NCI-H1436 (cell line): ENCODE data around the gene SCN5A.

Source experiments
- DNase-seq: peaks from one replicate; lab custom pipeline; 2025; lab: John Stamatoyannopoulos, UW

Gene SCN5A

DNA sequence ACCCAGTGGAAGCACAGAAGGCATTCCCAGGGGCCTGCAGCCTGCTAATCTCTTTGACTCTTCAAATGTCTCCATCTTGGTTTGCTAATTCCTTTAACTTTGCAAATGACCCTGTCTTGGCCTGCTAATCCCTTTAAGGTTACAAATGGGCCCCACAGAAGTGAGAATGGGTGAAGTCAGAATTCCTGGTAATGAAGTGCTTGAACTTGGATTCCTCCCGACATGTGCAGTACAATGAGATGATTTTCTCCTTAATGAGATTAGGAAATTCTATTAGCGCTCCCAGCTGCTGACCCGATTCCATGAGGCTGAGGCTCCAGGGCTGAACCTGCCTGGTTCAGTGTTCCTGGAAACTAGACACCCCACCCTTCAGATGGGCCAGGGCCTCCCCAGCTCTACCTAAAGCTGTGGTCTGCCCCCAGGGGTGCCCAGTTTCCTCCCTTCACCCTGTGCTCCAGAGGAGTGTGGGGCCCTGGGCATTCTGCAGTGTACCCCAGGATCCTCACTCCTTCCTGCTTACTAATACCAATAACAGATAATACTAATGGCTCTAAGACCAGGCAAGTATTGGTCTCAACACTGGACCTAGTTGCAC, 47.4 kb downstream of the SCN5A start:
- no peak for DNase-seq

DNA sequence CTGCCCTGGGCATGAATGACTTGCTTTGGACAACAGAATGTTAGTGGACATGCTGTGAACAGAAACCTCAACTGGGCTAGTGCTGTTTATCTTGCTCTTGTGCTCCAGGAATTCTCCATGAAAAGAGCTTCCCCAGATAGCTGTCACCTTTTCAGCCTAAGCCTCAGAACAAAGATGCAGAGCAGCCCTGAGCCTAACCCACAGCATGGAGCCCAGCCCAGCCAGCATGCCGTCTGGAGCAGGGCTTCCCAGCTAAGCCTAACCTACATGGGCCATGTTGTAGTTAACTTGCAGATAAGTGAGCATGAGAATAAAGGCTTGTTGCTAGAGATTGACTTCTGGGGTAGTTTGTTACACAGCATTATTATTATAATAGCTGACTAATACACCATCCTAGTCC, 48.9 kb downstream of the SCN5A start:
- DNase-seq = no peak

DNA sequence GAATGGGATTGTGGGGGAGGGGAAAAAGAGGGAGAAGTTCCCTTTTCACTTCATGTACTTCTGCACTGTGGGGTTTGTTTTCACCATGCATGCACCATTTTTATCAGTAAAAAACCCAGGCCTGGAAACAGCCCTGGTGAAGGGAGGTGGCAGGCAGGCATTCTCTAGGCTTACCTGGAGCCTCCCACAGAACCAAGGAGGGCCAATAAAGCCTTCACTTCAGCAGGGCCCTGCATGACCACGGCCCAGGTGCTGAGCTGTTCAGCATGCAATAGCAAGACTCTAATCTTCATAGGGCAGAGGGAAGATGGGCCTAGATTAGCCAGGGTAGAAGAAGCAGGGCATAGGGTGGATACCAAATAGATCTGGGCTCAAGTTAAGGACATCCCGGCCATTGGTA, 49.6 kb downstream of the SCN5A start:
- no peak for DNase-seq

DNA sequence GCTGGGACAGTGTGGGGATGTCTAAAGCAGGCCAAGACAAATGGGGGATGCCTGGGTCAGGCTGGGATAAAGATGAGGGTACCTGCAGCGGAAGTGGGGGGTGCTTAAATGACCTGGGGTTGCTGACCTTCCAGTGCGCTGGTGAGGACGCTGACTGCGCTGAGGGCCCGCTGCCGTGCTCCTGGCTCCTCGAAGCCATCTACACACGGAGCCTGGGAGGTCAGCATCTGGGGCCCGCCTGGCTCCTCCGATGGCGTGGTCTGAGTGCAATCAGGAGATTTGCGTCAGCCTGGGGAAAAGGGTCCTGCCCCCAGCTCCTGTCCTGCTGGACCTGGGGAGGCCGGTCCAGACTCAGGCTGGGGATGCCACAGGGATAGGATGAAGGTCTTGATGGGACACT, 50.7 kb downstream of the SCN5A start:
- DNase-seq = no peak

DNA sequence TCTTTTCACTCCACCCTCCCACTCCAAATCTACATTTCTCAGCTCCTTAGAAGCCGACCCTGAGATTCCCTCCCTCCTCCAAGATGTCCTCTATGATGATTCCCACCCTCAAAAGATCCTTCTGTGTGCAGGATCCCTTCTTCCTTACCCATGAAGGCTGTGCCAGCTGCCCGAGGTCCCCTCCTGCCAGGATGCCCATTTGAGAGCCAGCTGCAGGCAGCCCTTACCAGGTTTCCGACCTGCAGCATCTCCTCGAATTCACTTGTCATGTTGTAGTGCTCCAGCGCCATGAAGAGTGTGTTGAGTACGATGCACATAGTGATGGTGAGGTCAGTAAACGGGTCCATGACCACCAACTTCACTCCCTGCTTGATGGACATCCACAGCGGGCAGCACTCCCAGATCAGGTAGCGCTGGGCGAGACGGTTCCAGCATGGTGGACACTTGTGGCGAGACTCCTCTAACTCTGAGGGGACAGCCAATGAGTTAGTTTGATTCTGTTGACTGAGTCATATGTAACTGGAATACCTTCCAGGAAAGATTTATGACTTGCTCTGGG, 51.9 kb downstream of the SCN5A start:
- no peak for DNase-seq

DNA sequence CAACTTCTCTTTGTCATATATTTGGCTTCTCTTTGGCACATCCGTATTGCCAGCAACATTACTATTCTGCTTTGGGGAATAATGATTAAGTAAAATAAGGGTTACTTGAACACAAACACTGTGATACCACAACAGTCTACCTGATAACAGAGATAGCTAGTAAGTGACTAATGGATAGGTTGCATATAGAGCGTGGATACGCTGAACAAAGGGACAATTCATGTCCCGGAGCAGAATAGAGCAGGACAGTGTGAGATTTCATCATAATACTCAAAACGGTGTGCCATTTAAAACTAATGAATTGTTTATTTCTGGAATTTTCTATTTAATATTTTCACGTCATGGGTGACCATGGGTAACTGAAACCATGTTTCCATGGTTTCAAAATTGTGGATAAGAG, 54.1 kb downstream of the SCN5A start:
- no peak for DNase-seq

DNA sequence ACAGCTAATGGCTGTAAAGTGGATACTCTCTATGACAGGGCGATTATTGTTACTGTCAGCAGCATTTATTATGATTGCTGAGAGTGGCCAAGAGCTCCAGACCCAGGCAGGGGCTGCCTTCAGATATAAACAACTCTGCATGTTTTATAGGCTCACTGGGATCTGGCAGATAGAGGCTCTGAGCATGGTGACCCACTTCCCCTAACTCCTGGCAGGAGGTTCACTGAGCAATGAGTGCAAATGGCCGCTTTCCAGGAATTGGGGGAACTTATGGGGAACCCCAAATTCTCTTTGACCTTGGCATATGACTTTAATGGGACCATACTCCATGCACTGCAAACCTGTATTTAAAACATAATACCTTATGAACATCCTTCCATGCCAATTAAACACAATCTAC, 59.0 kb downstream of the SCN5A start:
- DNase-seq = no peak

DNA sequence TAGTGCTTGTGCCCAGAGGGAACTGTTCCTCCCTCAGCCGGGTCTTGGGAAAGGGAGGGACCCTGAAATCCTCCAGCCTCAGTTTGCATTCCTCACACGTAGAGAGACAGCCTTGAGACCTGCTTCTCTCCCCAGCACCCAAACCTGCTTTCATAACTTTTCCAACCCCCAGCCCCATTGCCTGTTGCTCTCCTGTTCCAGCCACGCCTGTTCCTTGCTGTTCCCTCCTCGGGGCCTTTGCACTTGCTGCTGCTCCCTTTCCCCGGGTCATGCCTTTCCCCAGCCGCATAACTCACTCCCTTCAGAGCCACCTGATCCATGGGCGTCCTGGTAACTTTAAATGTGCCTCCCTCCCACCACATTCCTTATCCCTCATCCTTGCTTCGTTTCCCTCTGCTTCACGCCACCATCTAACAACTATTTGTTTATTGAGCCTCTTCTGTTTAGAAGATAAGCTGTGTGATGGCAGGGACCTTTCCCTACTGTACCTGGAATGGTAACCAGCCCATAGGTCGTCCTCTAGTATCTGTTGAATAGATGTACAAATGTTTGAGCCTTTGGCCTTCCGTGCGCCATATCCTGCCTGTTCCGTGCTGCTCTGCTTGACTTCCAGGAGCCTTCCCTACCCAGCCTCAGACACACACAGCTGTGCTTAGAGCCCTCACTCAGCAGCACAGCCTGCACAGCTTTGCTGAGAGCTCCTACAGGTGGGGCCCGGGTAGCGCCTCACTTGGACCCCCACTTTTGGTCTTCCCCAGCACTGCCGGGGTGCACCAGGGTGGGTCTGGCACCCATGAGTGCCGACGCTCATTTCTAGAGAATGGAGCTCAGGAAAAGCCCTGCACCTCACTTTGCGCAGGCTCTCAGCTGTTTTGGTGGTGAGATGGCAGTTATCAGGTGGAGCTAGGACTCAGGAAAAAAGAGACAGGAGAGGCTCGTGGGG, 60.2 kb downstream of the SCN5A start:
- DNase-seq = no peak

DNA sequence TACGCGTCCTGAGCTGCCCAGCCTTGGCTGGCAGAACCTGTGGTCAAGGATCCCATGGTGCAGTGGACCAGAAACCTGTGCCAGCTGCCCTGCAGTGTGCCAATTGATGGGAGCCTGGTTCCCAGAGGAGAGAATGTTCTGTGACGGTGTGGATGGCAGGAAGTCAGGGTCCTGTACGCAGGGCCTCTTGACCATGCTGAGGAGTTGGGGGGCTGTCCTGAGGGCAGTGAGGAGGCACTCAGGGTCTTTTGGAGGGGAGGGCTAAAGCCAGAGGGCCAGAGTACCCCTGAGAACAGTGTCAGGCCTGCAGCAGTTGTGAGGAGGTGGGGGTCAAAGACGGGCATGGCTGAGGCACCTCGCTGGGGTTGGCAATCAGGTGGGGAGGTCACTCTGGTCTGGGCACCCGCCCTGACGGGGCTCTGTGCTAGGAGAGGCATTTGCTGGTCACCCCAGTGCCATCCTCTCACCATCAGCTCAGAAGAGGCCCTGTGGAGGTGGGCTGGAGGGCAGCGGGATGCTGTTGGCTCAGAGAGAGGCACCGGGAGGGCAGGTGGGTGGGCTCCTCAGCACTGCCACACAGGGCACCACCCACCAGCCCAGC, 61.0 kb downstream of the SCN5A start:
- DNase-seq = no peak

DNA sequence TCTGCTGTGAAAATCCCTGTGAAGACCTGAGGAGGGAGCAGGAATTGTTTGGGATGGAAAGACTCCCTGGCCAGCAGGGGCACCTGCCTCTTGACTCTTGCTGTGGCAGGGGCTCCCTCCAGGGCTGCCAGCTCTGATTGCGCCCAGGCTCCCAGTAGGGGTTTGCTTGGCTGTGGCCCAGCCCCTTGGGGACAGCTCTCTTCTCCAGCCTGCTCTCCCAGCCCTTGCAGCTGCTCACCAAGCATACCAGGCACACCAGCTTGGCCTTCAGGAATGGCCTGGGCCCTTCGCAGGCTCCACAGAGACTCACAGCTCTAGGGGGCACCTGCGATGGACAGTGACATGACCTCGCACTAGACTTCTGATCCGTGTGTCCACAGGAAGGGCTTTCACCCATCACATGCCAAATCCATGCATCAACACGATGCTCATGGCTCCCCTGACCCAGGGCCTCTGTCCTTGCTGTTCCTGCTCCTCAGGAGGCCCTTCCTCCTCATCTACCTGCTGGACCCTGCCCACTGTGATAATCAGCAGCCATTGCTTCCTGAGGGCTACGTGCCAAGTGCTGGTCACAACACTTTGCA, 61.8 kb downstream of the SCN5A start:
- no peak for DNase-seq

DNA sequence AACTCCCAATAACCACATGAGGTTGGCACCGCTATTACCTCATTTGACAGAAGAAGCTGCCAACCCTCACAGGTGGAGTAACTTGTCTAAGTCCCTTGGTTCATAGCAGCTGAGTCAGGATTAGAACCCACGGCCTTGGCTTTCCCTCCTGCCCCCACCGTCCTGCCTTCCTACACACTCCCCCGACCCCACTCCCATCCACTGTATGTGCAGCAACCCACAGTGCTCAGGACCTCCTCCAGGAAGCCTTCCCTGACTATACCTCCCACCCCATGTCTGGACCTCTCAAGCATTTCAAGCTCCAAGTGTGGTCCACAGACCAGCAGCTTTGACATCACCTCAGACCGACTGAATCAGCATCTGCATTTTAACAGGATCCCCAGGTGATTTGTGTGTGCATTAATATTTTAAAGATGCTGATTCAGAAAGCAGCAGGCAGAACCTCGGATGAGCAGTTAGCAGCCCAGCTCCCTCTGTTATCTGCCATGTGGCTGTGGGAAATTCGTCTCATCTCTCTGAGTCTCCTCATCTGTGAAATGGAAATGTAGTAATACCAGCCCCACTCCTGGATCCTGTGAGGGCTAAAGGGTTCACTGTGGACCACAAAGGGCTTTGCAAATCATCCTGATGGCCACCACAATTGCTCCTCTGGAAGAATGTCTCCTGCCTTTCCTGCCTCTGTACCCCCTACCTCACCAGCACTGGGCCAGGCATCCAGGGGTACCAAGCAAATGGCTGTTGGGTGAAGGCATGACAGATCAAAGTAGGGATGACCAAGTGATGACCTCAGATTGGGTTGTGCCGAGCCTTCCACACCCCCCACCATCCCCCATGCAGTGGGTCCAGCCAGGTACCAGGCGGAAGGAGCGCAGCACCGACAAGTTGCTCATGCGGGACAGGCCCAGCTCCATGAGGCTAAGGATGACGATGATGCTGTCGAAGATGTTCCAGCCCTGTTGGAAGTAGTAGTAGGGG, 62.7 kb downstream of the SCN5A start:
- no peak for DNase-seq

DNA sequence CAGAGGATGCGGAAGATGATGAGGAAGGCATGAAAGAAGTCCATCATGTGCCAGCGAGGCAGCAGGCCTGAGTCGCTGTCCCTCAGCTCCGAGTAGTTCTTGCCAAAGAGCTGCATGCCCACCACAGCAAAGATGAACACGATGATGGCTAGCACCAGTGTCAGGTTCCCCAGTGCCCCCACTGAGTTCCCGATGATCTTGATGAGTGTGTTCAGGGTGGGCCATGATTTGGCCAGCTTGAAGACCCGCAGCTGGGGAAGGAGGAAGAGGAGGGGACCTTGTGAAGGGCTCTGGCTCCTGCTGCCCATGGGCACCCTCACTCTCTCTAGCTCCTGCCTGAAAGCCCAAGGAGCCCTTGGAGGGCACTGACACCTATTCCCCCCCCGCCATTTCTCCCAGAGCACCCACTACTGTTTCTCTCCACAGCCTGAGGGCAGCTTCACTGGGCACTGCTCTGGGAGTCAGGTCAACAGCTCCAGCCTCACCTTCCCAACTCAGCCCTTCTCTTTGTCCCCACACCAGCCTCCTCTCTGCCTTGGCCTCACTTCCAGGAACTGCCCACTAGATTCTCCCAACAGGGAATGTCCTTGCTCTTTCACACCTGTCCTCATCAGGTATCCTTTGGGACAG, 63.6 kb downstream of the SCN5A start:
- no peak for DNase-seq

DNA sequence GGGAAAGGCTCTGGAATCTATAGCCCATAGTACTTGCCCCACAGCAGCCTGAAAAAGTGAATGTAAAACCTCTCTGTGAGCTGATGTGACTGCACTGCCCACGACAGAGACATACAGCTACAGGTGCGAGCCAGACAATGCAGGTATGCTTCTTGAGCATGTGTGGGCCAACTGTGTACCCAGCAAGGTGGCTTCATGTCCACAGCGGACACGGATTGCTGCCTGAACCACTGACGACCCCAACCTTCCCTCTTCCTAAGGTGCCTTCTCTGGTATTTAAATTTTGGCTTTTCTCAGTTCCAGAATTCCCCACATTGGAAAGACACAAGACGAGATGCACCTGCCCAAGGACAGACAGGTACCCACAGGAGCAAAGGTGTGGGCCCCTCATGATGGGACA, 65.8 kb downstream of the SCN5A start:
- no peak for DNase-seq

DNA sequence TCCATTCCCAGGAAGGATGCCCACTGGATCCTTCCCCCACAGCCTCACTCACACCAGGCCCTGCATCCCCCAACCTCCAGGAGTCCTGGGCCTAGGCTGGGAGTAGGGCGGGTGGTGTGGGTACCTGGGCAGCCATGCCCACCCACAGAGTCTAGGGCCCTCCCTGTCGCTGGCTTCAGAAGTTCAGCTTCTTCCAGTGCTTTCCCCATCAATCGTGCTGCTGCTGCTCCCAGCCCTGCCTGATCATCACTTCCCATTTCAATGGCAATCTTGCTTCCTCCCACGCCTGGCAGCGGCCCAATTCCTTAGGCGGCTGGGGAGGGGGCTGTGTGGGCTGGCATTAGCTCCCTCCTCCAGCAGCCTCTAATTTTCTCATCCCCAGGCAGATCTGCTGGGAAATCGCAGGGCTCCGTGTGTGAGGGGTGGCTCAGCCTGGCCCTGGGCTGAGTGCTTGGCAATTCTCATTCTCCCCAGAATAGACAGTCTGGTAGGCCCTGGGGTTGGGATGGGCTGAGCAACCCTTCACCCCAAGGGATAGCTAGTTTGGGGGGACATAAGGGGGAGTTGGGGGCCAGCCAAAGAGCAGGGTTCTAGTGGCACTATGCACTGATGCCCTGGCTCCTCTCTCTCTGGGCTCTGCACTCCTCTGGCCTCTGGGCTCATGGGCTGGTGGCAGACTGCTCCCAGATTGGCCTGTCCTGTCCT, 66.4 kb downstream of the SCN5A start:
- no peak for DNase-seq

DNA sequence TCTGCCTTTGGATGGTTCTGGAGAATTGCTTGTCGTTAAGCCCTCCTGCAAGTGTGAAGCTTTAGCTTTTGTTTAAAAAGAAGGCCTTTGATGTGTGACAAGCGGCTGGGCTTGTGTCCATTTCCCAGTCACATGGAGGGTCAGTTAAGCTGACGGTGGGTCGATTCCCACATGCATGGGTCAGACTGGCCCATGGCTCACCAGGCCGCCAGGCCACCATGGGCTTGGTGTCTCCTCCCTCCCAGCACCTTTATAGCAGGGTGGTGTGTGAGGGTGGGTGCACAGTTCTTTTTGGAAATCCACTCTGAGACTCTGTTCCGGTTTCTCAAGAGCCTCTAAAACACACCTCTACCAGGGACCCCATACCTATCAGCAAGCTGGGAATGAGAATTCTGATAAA, 67.2 kb downstream of the SCN5A start:
- DNase-seq = no peak

DNA sequence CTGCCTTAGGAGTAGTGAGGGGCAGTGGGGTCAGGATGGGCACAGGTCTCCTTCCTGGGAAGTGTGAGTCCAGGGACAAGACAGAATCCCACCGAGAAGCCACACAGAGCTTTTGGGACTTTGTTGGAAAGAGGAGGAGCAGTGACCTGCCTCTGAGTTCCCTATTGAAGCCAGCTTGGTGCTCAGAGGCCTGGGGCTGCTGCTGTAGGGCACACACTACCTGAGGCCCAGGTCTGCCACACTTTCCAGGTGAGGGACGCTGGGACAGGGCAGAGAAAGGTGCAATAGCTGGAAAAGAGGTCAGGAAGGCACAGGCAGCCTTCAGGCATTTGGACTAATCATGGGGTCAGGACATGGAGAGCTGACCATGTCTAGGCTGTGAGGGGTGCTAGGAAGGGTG, 67.7 kb downstream of the SCN5A start:
- DNase-seq = no peak

DNA sequence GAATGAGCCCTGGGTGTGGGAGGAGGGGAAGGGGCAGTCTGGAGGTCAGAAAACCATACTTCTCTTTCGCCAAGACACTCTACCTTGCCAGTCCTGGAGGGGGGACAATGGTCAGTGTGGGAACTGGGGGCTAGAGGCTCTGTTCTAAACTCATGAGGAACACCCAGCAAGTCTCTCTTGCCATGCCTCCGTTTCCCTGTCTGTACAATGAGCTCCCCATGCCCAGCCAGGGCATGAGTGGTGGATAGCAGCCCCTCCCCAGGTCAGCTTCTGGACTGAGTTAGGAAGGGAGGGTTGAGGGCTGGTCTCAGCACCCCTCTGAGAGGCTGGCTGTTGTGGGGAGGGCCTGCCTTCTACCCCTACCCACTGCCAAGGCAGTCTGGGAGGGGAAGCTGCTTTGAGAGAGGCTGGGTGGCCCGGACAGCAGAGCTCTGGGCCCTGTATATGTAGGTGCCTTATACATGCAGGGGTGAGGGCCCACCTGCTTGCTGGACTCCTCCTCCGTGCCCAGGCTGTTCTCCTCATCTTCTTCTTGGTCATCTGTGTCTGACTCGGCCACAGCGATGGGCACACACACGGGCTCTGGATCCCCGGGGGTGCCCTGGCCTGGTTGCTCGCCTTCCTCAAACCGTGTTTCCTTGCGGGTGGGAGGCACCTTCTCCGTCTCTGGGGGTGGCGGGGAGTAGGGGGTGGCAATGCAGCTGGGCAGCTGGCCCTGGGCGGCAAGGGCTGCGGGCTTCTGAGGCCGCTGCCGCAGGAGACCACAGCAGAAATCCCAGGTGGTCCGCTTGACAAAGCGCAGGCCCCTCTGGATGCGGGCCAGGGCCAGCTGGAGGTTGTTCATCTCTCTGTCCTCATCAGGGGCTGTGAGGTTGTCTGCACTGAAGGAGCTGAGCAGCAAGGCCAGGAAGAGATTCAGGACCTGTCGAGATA, 68.8 kb downstream of the SCN5A start:
- no peak for DNase-seq

DNA sequence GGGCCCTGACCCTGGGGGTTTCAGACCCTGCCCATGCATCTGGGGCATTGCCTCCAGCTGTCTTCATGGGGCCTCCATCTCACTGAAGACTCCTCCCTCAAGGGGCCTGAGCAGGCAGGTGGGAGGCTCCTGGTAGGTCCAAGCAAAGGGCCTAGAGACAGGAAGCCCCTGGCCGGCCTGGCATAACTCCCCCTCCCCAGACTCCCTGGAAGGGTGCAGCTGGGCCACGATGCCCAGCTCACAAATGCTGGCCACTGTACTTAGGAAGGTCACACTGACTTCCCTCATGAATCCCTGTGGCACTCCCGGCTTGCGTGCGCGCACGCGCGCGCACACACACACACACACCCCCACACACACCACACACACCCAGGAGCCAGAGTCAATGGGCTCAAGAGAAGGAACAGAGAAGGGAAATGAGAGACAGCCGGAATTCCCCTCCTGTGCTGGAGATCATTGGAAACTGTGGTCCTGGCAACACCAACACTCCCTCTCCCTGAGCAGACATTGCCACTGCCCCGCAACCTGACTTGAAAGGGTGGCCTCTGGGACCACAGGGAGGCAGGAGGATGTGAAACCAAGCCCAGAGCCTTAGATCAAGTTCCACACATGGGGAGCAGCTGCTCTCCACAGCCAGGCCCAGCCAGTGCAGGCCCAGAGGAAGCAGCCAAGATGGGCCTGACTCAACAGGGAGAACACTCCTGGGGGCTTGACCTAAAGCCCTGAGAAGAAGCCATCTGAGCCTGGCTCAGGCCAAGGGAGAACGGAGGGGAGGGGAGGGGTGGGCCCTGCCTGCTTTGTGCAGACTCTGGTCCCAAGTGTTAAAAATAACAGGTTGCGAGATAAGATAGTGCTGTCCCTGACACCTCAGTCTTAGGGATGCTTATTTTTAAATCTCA, 69.7 kb downstream of the SCN5A start:
- no peak for DNase-seq
